ENCODE data around the gene SMIM44. TPM values are rescaled to one million over a fixed set of nuclear protein-coding genes. Genes with fewer than 3 reads are reported as not detected.
A peak's percentile ranks its signal among the peaks of the same experiment; 100 is the strongest.

SMIM44 gene
- total RNA-seq, 5 donors from 2014 or later (not counting 1 experiment from before 2014, with no cell fraction given) = not detected

DNA sequence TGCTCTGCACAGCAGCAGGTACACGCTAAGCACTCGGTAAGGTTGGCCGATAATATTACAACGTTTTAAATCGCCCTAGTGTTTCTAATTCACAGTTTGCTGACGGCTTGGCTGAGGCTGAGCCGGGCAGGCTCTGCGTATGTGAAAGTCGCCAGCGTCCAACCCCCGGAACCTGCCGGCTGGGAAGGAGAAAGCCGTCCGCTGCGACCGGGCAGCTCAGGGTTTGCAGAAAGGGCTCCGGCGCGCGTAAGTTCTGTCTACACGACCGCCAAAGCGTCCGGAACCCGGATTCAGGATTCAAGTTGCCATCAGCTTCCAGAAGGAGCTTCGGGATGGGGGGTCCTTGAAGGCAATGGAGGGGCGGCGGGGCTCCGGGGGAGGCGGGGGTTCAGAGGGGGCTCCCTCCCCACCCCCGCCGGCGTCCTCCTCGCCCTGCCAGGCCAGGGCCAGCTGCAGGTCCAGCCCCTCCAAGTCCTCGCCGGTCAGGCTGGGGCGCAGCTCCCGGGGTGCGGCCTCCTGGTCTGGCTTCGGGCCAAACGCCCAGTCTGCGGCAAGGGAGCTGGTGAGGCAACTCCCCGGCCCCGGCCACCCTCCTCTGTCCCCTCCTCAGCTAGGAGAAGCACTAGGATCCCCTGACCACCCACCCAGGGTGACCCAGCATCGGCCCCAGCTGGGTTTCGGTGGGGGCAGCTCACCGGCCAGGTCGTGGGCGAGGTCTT, 575 bp downstream of the SMIM44 start:
- Mint-ChIP-seq H3K27me3 (no peaks in the 10 kb centered on the region), H3K27ac (no peak overlapping the region), H3K36me3 (no peaks in the 10 kb centered on the region), H3K4me1 (peaks cover 9 to 31% (median 13%) of the 10 kb centered on the region in 3 donors), H3K4me3 (no peak overlapping the region), H3K9me3 (no peaks in the 10 kb centered on the region)
- no peak for DNase-seq
- ChIA-PET POLR2A (no interaction called here), CTCF (interaction anchor here in 1 of 2 donors (0.6 kb wide), 1 partner anchor 182 kb away, joined by 3 read pairs; no protein-coding TSS in a partner anchor)
- Histone ChIP-seq H3K4me3 (ENCODE audit: control insufficient read depth in 1 of 2, extremely low read depth in 1 of 2, low read length in 1 of 2) (no peak overlapping the region), H3K27me3 (replicated peaks in 1 of 2; ENCODE audit: control insufficient read depth in 2 of 2, extremely low read depth in 1 of 2, insufficient read depth in 2 of 2, low read length in 1 of 2) (peaks cover 0 to 13% of the 10 kb centered on the region in 2 experiments), H3K4me1 (ENCODE audit: control insufficient read depth in 1 of 2, extremely low read depth in 1 of 2, insufficient read depth in 2 of 2, low read length in 2 of 2) (peaks cover 2 to 23% of the 10 kb centered on the region in 2 experiments), H3K36me3 (ENCODE audit: control insufficient read depth in 2 of 2, extremely low read depth in 1 of 2, insufficient read depth in 1 of 2, low read length in 1 of 2) (no peaks in the 10 kb centered on the region), H3K9me3 (no peaks in the 10 kb centered on the region), H3K27ac (ENCODE audit: low read length) (no peak overlapping the region)
- WGBS (ENCODE audit: insufficient coverage) = 91% methylated on average over 31 of the region's 49 CpGs
- no peak for ATAC-seq (replicated peaks in 1 of 4)

DNA sequence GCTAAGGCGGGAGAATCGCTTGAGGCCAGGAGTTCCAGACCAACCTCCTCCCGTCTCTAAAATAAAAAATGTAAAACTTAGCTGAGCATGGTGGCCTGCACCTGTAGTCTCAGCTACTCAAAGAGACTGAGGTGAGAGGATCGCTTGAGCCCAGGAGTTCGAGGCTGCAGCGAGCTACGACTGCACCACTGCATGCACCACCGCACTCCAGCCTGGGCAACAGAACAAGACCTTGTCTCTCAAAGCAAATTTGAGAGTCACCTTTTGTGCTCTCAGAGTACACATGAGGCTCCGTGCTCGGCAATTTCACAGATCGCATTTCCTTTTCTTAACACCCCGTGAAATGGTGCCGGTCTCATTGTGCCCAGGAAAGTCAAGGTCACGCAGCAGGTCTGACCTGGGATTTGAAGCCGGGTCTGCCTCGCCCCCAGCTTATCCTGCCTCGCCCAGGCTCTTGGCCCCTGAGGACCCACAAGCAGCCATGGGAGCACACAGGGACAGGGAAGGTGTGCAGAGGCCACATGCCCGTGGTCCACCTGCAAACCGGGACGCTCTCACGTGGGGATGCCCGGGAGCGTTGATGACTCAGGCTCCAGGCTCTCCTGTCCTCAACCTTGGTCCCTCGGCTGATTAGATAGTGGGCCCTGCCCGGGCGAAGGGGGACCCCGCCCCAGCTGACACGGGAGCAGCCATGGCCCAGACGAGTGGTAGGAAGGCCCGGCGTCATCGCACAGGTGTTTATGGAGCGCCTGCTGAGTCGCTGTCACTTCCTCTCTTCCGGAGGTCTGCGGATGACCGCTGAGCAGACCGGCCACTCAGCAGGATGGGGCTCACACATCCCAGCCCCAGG, 1.8 kb downstream of the SMIM44 start:
- Histone ChIP-seq H3K36me3 (ENCODE audit: control insufficient read depth in 2 of 2, extremely low read depth in 1 of 2, insufficient read depth in 1 of 2, low read length in 1 of 2) (no peaks in the 10 kb centered on the region), H3K27me3 (replicated peaks in 1 of 2; ENCODE audit: control insufficient read depth in 2 of 2, extremely low read depth in 1 of 2, insufficient read depth in 2 of 2, low read length in 1 of 2) (peaks cover 0 to 17% of the 10 kb centered on the region in 2 experiments), H3K4me3 (ENCODE audit: control insufficient read depth in 1 of 2, extremely low read depth in 1 of 2, low read length in 1 of 2) (no peak overlapping the region), H3K9me3 (no peaks in the 10 kb centered on the region), H3K27ac (ENCODE audit: low read length) (no peak overlapping the region), H3K4me1 (ENCODE audit: control insufficient read depth in 1 of 2, extremely low read depth in 1 of 2, insufficient read depth in 2 of 2, low read length in 2 of 2) (peaks cover 2 to 23% of the 10 kb centered on the region in 2 experiments)
- DNase-seq = no peak
- no peak overlapping the region for H3K4me3 Mint-ChIP-seq
- CTCF ChIA-PET = interaction anchor here (0.6 to 0.9 kb wide), 3 partner anchors 9 to 899 kb away, joined by 3 to 4 read pairs (median 4); no protein-coding TSS in a partner anchor
- H3K36me3 Mint-ChIP-seq = no peaks in the 10 kb centered on the region
- POLR2A ChIA-PET = no interaction called here
- H3K9me3 Mint-ChIP-seq = no peaks in the 10 kb centered on the region
- H3K4me1 Mint-ChIP-seq = peaks cover 9 to 31% (median 13%) of the 10 kb centered on the region in 3 donors
- 93% methylated on average over 37 of the region's 38 CpGs for WGBS (ENCODE audit: insufficient coverage)
- H3K27me3 Mint-ChIP-seq = no peaks in the 10 kb centered on the region
- ATAC-seq (replicated peaks in 1 of 4) = no peak
- no peak overlapping the region for H3K27ac Mint-ChIP-seq

GRCh38 chr19:3480383-3481091, 2.7 kb downstream of the SMIM44 start, which contains the start of gene SMIM24:
TSS of gene SMIM24 (minus strand) at chr19:3480525. CDS start at chr19:3480463, 62 bp downstream.
- no peaks in the 10 kb centered on the region for H3K36me3 Mint-ChIP-seq
- ChIA-PET CTCF (interaction anchor here in 1 of 2 donors (0.9 kb wide), 1 partner anchor 8 kb away, joined by 4 read pairs; no protein-coding TSS in a partner anchor), POLR2A (no interaction called here)
- no peaks in the 10 kb centered on the region for H3K27me3 Mint-ChIP-seq
- 92% methylated on average over 15 of the region's 27 CpGs for WGBS (ENCODE audit: insufficient coverage)
- no peaks in the 10 kb centered on the region for H3K9me3 ChIP-seq
- H3K4me3 Mint-ChIP-seq = peak within 1 kb of the TSS in 1 of 3 donors; percentile 69
- H3K27ac Mint-ChIP-seq = no peak within 1 kb of the TSS
- H3K4me3 ChIP-seq (ENCODE audit: control insufficient read depth in 1 of 2, extremely low read depth in 1 of 2, low read length in 1 of 2) = no peak within 1 kb of the TSS
- no peaks in the 10 kb centered on the region for H3K36me3 ChIP-seq (ENCODE audit: control insufficient read depth in 2 of 2, extremely low read depth in 1 of 2, insufficient read depth in 1 of 2, low read length in 1 of 2)
- peaks cover 9 to 31% (median 13%) of the 10 kb centered on the region in 3 donors for H3K4me1 Mint-ChIP-seq
- DNase-seq (no peak), ATAC-seq (replicated peaks in 1 of 4) (no peak)
- peaks cover 2 to 23% of the 10 kb centered on the region in 2 experiments for H3K4me1 ChIP-seq (ENCODE audit: control insufficient read depth in 1 of 2, extremely low read depth in 1 of 2, insufficient read depth in 2 of 2, low read length in 2 of 2)
- no peak within 1 kb of the TSS for H3K27ac ChIP-seq (ENCODE audit: low read length)
- no peaks in the 10 kb centered on the region for H3K9me3 Mint-ChIP-seq
- H3K27me3 ChIP-seq (replicated peaks in 1 of 2; ENCODE audit: control insufficient read depth in 2 of 2, extremely low read depth in 1 of 2, insufficient read depth in 2 of 2, low read length in 1 of 2) = peaks cover 0 to 19% of the 10 kb centered on the region in 2 experiments

DNA sequence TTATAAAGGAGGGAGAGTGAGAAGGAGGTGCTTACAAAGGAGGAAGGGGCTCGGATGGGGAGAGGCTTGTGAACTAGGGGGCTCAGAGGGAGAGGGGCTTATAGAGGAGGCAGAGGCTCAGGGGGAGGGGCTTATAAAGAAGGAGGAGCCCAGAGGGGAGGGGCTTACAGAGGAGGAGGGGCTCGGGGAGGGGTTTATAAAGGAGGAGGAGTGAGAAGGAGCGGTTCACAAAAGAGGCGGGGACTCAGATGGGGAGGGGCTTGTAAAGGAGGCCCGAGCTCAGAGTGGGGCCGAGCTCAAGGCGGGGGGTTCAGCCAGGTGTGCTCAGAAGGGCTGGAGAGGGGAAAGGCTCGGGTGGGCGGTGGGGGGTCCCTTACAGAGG, 3.4 kb downstream of the SMIM44 start:
- peak in 3 of 4 experiments; percentile 20 to 58 (median 35) for ATAC-seq (replicated peaks in 1 of 4)
- no peaks in the 10 kb centered on the region for H3K36me3 Mint-ChIP-seq
- no peaks in the 10 kb centered on the region for H3K9me3 Mint-ChIP-seq

GRCh38 chr19:3479177-3479833, 3.9 kb downstream of the SMIM44 start:
- ATAC-seq (replicated peaks in 1 of 4) (peak; percentile 51 to 76 (median 64)), DNase-seq (peak in 33 of 35 experiments; percentile 18 to 72 (median 50))
- 7% methylated on average over 7 of the region's 7 CpGs for WGBS (ENCODE audit: insufficient coverage)
- peaks cover 0 to 14% of the 10 kb centered on the region in 2 experiments for H3K27me3 ChIP-seq (replicated peaks in 1 of 2; ENCODE audit: control insufficient read depth in 2 of 2, extremely low read depth in 1 of 2, insufficient read depth in 2 of 2, low read length in 1 of 2)
- H3K9me3 ChIP-seq = no peaks in the 10 kb centered on the region
- peaks cover 2 to 23% of the 10 kb centered on the region in 2 experiments for H3K4me1 ChIP-seq (ENCODE audit: control insufficient read depth in 1 of 2, extremely low read depth in 1 of 2, insufficient read depth in 2 of 2, low read length in 2 of 2)
- H3K27ac ChIP-seq (ENCODE audit: low read length) = no peak overlapping the region
- H3K9me3 Mint-ChIP-seq = no peaks in the 10 kb centered on the region
- peaks cover 9 to 23% (median 13%) of the 10 kb centered on the region in 3 donors for H3K4me1 Mint-ChIP-seq
- no peaks in the 10 kb centered on the region for H3K36me3 ChIP-seq (ENCODE audit: control insufficient read depth in 2 of 2, extremely low read depth in 1 of 2, insufficient read depth in 1 of 2, low read length in 1 of 2)
- no peaks in the 10 kb centered on the region for H3K36me3 Mint-ChIP-seq
- ChIA-PET CTCF (interaction anchor here in 1 of 2 donors (0.5 to 1.0 kb wide), 6 partner anchors 20 to 747 kb away, joined by 3 to 5 read pairs (median 4); partner anchors contain the start of gene DOHH), POLR2A (no interaction called here)
- H3K4me3 Mint-ChIP-seq = peak overlapping the region in 1 of 3 donors; percentile 69
- no peak overlapping the region for H3K27ac Mint-ChIP-seq
- H3K27me3 Mint-ChIP-seq = no peaks in the 10 kb centered on the region
- H3K4me3 ChIP-seq (ENCODE audit: control insufficient read depth in 1 of 2, extremely low read depth in 1 of 2, low read length in 1 of 2) = peak overlapping the region in 1 of 2 donors; percentile 15

More for the DNA sequence above, 3.4 kb downstream of the SMIM44 start:
- Mint-ChIP-seq H3K27me3 (no peaks in the 10 kb centered on the region), H3K27ac (no peak overlapping the region), H3K4me3 (peak overlapping the region in 1 of 3 donors; percentile 69), H3K4me1 (peaks cover 9 to 28% (median 13%) of the 10 kb centered on the region in 3 donors)
- Histone ChIP-seq H3K4me1 (ENCODE audit: control insufficient read depth in 1 of 2, extremely low read depth in 1 of 2, insufficient read depth in 2 of 2, low read length in 2 of 2) (peaks cover 2 to 23% of the 10 kb centered on the region in 2 experiments), H3K27me3 (replicated peaks in 1 of 2; ENCODE audit: control insufficient read depth in 2 of 2, extremely low read depth in 1 of 2, insufficient read depth in 2 of 2, low read length in 1 of 2) (peaks cover 0 to 14% of the 10 kb centered on the region in 2 experiments), H3K9me3 (no peaks in the 10 kb centered on the region), H3K27ac (ENCODE audit: low read length) (no peak overlapping the region), H3K4me3 (ENCODE audit: control insufficient read depth in 1 of 2, extremely low read depth in 1 of 2, low read length in 1 of 2) (no peak overlapping the region), H3K36me3 (ENCODE audit: control insufficient read depth in 2 of 2, extremely low read depth in 1 of 2, insufficient read depth in 1 of 2, low read length in 1 of 2) (no peaks in the 10 kb centered on the region)
- CTCF ChIA-PET = interaction anchor here in 1 of 2 donors (0.5 to 1.0 kb wide), 4 partner anchors 21 to 747 kb away, joined by 3 to 4 read pairs (median 3); partner anchors contain the start of gene DOHH
- peak in 27 of 35 experiments; percentile 22 to 53 (median 36) for DNase-seq
- POLR2A ChIA-PET = no interaction called here
- WGBS (ENCODE audit: insufficient coverage) = 54% methylated on average over 6 of the region's 9 CpGs
